ENCODE data around the gene KDM4D.

DNA sequence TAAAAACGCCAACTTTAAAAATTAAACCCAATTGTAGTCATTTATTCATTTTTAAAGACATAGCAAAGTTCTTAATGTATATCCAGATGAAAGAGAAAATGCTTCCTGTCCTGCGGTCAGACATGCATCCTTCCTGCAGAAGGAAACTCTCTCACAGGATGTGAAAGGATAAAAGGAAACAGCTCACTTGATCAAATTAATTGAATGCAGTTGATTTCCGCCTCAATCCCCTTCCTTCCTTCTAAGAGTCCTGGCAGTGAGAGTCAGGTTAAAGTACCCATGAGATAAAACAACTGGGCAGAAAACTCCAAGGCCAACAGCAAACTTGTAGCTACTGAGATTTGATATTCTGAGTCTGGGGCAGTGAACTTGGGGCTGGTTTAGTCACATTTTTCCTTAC, 38.7 kb upstream of the KDM4D start:
- TF ChIP-seq EZH2phosphoT487 (IDR thresholded peaks at IDR 0.05), result no peak
- TF ChIP-seq CTCF (IDR thresholded peaks at IDR 0.05), result no peak
